ENCODE measurements around the gene FOCAD. TPM values are rescaled to one million over a fixed set of nuclear protein-coding genes. Genes with fewer than 3 reads are reported as not detected.

The FOCAD gene
- total RNA-seq, 2 experiments from 2014 or later: 13.8 to 18.5 TPM

DNA sequence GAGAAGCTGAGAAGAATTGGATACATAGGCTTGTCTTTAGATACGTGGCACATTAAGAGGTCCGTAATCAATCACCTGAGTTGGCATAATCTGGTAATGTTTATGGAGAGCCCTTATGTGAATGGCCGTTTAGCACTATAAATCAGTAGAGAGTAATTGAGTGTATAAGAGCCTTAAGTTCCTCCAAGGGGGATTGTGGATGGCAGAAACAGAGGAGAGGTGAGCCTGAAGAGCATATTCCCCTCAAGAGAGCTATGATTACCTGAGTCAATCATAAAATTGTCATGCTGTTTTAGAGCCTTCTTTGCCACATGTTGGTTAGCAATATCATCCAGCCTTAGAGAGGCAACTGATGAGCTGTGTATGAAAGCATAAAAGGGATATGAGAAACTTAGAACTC is 58.8 kb downstream of the FOCAD start:
- H4K20me1 ChIP-seq (ENCODE audit: insufficient read depth, low read length): no peaks in the 10 kb centered on the region
- TF ChIP-seq CTCF (conservative IDR thresholded peaks at IDR 0.05; ENCODE audit: low read length) (no peak), EZH2phosphoT487 (IDR thresholded peaks at IDR 0.05; ENCODE audit: borderline replicate concordance, low read depth, low read length) (no peak)
- no peak overlapping the region for H3K27ac ChIP-seq (ENCODE audit: low read depth, low read length, poor library complexity, severe bottlenecking)
- no peaks in the 10 kb centered on the region for H3K79me2 ChIP-seq (ENCODE audit: insufficient read depth, low read depth, low read length)
- H3K9me3 ChIP-seq (ENCODE audit: low read length): no peaks in the 10 kb centered on the region
- intact Hi-C loops (cut with micrococcal nuclease; ENCODE audit: unreplicated experiment): no loop called here
- H3K9me2 ChIP-seq (ENCODE audit: insufficient read depth, low read length): no peaks in the 10 kb centered on the region
- CTCF ChIA-PET (ENCODE audit: unreplicated experiment): no interaction called here
- no peak overlapping the region for H3K4me3 ChIP-seq (ENCODE audit: low read depth, low read length, poor library complexity, severe bottlenecking)
- no peak overlapping the region for H3K4me2 ChIP-seq (ENCODE audit: low read length)
- no TSS peak for BruUV-seq (replicated peaks)
- H3K4me1 ChIP-seq (ENCODE audit: insufficient read depth, low read length, poor library complexity, severe bottlenecking): no peaks in the 10 kb centered on the region
- POLR2A ChIA-PET: interaction anchor here (1.2 to 1.4 kb wide), 2 partner anchors 17 to 369 kb away, joined by 5 to 6 read pairs; no protein-coding TSS in a partner anchor
- no peak for DNase-seq (ENCODE audit: low spot score)
- H2AFZ ChIP-seq (ENCODE audit: low read length): no peak overlapping the region
- no peaks in the 10 kb centered on the region for H3K36me3 ChIP-seq (ENCODE audit: insufficient read depth, low read length)

- H3K79me2 ChIP-seq (ENCODE audit: insufficient read depth, low read depth, low read length): no peaks in the 10 kb centered on the region
- ChIA-PET POLR2A (interaction anchor here (0.5 to 1.5 kb wide), 8 partner anchors 9 to 1445 kb away, joined by 3 to 6 read pairs (median 4); partner anchors contain the start of gene FOCAD), CTCF (ENCODE audit: unreplicated experiment) (no interaction called here)
- H4K20me1 ChIP-seq (ENCODE audit: insufficient read depth, low read length): no peaks in the 10 kb centered on the region
- H2AFZ ChIP-seq (ENCODE audit: low read length): no peak overlapping the region
- H3K9me2 ChIP-seq (ENCODE audit: insufficient read depth, low read length): no peaks in the 10 kb centered on the region
- no peak for DNase-seq (ENCODE audit: low spot score)
- no peak overlapping the region for H3K4me3 ChIP-seq (ENCODE audit: low read depth, low read length, poor library complexity, severe bottlenecking)
- H3K27ac ChIP-seq (ENCODE audit: low read depth, low read length, poor library complexity, severe bottlenecking): no peak overlapping the region
- intact Hi-C loops (cut with micrococcal nuclease; ENCODE audit: unreplicated experiment): no loop called here
- no peak overlapping the region for H3K4me2 ChIP-seq (ENCODE audit: low read length)
- no TSS peak for BruUV-seq (replicated peaks)
- no peaks in the 10 kb centered on the region for H3K36me3 ChIP-seq (ENCODE audit: insufficient read depth, low read length)
- no peaks in the 10 kb centered on the region for H3K4me1 ChIP-seq (ENCODE audit: insufficient read depth, low read length, poor library complexity, severe bottlenecking)
- no peaks in the 10 kb centered on the region for H3K9me3 ChIP-seq (ENCODE audit: low read length)
- no peak for TF ChIP-seq EZH2phosphoT487 (IDR thresholded peaks at IDR 0.05; ENCODE audit: borderline replicate concordance, low read depth, low read length)
- no peak for TF ChIP-seq CTCF (conservative IDR thresholded peaks at IDR 0.05; ENCODE audit: low read length)
These were observed 60.1 kb downstream of the FOCAD start for GRCh38 chr9:20744036-20744630.

DNA sequence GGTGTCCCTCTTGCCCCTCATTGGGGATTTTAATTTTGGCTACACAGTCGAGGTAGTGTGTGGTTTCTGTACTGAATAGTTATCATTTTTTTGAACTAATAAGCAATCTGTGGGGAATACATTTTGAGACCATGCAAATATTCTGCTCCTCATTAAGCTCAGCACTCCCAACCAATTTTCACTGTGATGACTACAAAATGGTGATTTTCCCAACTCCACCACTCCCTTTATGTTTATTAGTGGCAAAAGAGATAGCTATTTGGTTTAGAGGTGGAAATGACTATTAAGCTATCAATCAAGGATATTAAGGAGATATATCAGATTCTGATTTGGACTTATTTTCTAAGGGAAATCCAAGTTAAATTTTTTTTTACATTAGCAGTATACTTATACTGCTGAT is 62.9 kb downstream of the FOCAD start:
- Histone ChIP-seq H3K79me2 (ENCODE audit: insufficient read depth, low read depth, low read length) (no peaks in the 10 kb centered on the region), H3K4me1 (ENCODE audit: insufficient read depth, low read length, poor library complexity, severe bottlenecking) (no peaks in the 10 kb centered on the region), H2AFZ (ENCODE audit: low read length) (no peak overlapping the region), H3K27ac (ENCODE audit: low read depth, low read length, poor library complexity, severe bottlenecking) (no peak overlapping the region), H3K4me2 (ENCODE audit: low read length) (no peak overlapping the region), H3K36me3 (ENCODE audit: insufficient read depth, low read length) (no peaks in the 10 kb centered on the region), H3K9me2 (ENCODE audit: insufficient read depth, low read length) (no peaks in the 10 kb centered on the region), H4K20me1 (ENCODE audit: insufficient read depth, low read length) (no peaks in the 10 kb centered on the region), H3K4me3 (ENCODE audit: low read depth, low read length, poor library complexity, severe bottlenecking) (no peak overlapping the region), H3K9me3 (ENCODE audit: low read length) (no peaks in the 10 kb centered on the region)
- intact Hi-C loops (cut with micrococcal nuclease; ENCODE audit: unreplicated experiment): no loop called here
- CTCF ChIA-PET (ENCODE audit: unreplicated experiment): no interaction called here
- TF ChIP-seq CTCF (conservative IDR thresholded peaks at IDR 0.05; ENCODE audit: low read length) (no peak), EZH2phosphoT487 (IDR thresholded peaks at IDR 0.05; ENCODE audit: borderline replicate concordance, low read depth, low read length) (no peak)
- POLR2A ChIA-PET: no interaction called here
- no peak for DNase-seq (ENCODE audit: low spot score)
- BruUV-seq (replicated peaks): no TSS peak
